HepG2 (cell line): ENCODE results near the gene NRN1L. TPM values are rescaled to one million over a fixed set of nuclear protein-coding genes. Genes with fewer than 3 reads are reported as not detected.

ENCODE experiments used
- ATF1 ChIP-seq: IDR thresholded peaks from 2 replicates; pipeline ENCODE4 v1.6.1; 2016; ENCODE audit warnings: mild to moderate bottlenecking, control low read depth
- HHEX ChIP-seq: IDR thresholded peaks from 2 replicates; pipeline ENCODE4 v1.6.1; 2016; ENCODE audit warnings: control low read depth
- HOXA9 ChIP-seq: sonication (generic); formaldehyde crosslinking; IDR thresholded peaks from 2 replicates; pipeline ENCODE4 v1.8.1; 2022; ENCODE audit warnings: missing genetic modification reagents, mild to moderate bottlenecking, moderate library complexity, borderline replicate concordance
- MEF2D ChIP-seq: sonication (generic); formaldehyde crosslinking; IDR thresholded peaks from 2 replicates; pipeline ENCODE4 v1.5.1; 2020; ENCODE audit warnings: mild to moderate bottlenecking, missing genetic modification reagents
- MEIS2 ChIP-seq: sonication (generic); formaldehyde crosslinking; IDR thresholded peaks from 2 replicates; pipeline ENCODE4 v1.9.0; 2021; ENCODE audit warnings: mild to moderate bottlenecking, missing genetic modification reagents
- NCOA2 ChIP-seq: sonication (generic); formaldehyde crosslinking; IDR thresholded peaks from 2 replicates; pipeline ENCODE4 v1.8.0; 2022; ENCODE audit warnings: inconsistent platforms
- POLR2AphosphoS2 ChIP-seq: IDR thresholded peaks from 2 replicates; pipeline ENCODE4 v1.6.1; 2011; ENCODE audit warnings: low read depth, low read length, improper control_type of control experiment
- RXRA ChIP-seq: sonication (generic); formaldehyde crosslinking; IDR thresholded peaks from 2 replicates; pipeline ENCODE4 v1.5.1; 2020; ENCODE audit warnings: missing genetic modification reagents
- SMARCE1 ChIP-seq: fragments of 450-650 bp; IDR thresholded peaks from 2 replicates; pipeline ENCODE4 v1.6.1; 2017; ENCODE audit warnings: borderline replicate concordance
- TCF12 ChIP-seq, 2 experiments: fragments of 450-650 bp in 1 of 2; sonication (generic) in 1 of 2; formaldehyde crosslinking in 1 of 2; IDR thresholded peaks; 2 replicates each; pipeline versions ENCODE4 v1.6.1 to v1.8.0; 2017 to 2022; ENCODE audit warnings: antibody characterized with exemption in 1 of 2, mild to moderate bottlenecking in 1 of 2, missing genetic modification reagents in 1 of 2, moderate library complexity in 1 of 2
- WIZ ChIP-seq: sonication (generic); formaldehyde crosslinking; IDR thresholded peaks from 2 replicates; pipeline ENCODE4 v1.5.1; 2020; ENCODE audit warnings: mild to moderate bottlenecking, missing genetic modification reagents
- ZEB1 ChIP-seq: IDR thresholded peaks from 2 replicates; pipeline ENCODE4 v1.6.1; 2012; ENCODE audit warnings: mild to moderate bottlenecking, low read depth, inconsistent platforms; ENCODE audit not compliant: insufficient replicate concordance
- ZNF143 ChIP-seq: sonication (generic); formaldehyde crosslinking; IDR thresholded peaks from 2 replicates; pipeline ENCODE4 v1.4.0; 2020; ENCODE audit warnings: missing genetic modification reagents
- ZNF251 ChIP-seq: sonication (generic); formaldehyde crosslinking; IDR thresholded peaks from 2 replicates; pipeline ENCODE4 v1.9.0; 2021; ENCODE audit warnings: mild to moderate bottlenecking, missing genetic modification reagents
- ZNF350 ChIP-seq: sonication (generic); formaldehyde crosslinking; IDR thresholded peaks from 2 replicates; pipeline ENCODE4 v1.4.0; 2020; ENCODE audit warnings: mild to moderate bottlenecking, low read depth, missing genetic modification reagents, borderline replicate concordance
- ZNF577 ChIP-seq: sonication (generic); formaldehyde crosslinking; IDR thresholded peaks from 2 replicates; pipeline ENCODE4 v1.4.0; 2020; ENCODE audit warnings: mild to moderate bottlenecking, low read depth, missing genetic modification reagents, borderline replicate concordance
- ZNF597 ChIP-seq: sonication (generic); formaldehyde crosslinking; IDR thresholded peaks from 2 replicates; pipeline ENCODE4 v1.5.0; 2020; ENCODE audit warnings: missing genetic modification reagents
- ZNF607 ChIP-seq: sonication (generic); formaldehyde crosslinking; IDR thresholded peaks from 2 replicates; pipeline ENCODE4 v1.5.1; 2020; ENCODE audit warnings: missing genetic modification reagents, mild to moderate bottlenecking, borderline replicate concordance
- ZNF761 ChIP-seq: sonication (generic); formaldehyde crosslinking; conservative IDR thresholded peaks from 2 replicates; pipeline ENCODE4 v1.4.0; 2020; ENCODE audit warnings: mild to moderate bottlenecking, missing genetic modification reagents
- polyA plus RNA-seq, 8 experiments: library from polyadenylated mRNA; depleted of rRNA in 3 of 8; stranded (reverse) in 7 of 8; unstranded in 1 of 8; fragments of >200 nt; fragmentation: Illumina TruSeq in 4 of 8; extraction: Trizol in 4 of 8; gene quantifications; 2 replicates each; pipeline versions ENCODE4 v1.2.1 to v1.2.3, GENCODE V29; 2011 to 2016; ENCODE audit warnings: low read depth in 4 of 8, missing spikeins in 1 of 8, mixed read lengths in 1 of 8; ENCODE audit not compliant: insufficient read depth in 1 of 8
- total RNA-seq, 5 experiments: library from RNA; depleted of rRNA; stranded (reverse); fragments of >200 nt; fragmentation: Illumina TruSeq; extraction: Trizol; gene quantifications; 2 replicates each; pipeline ENCODE4 v1.2.3, GENCODE V29; 2016; ENCODE audit warnings: low read depth in 1 of 5
- TF ChIP-seq, protein P1 (sequence below): sonication (generic); formaldehyde crosslinking; IDR thresholded peaks from 2 replicates; pipeline ENCODE4 v1.4.0; 2020; ENCODE audit warnings: missing genetic modification reagents, borderline replicate concordance
- TF ChIP-seq, protein P2 (sequence below): sonication (generic); formaldehyde crosslinking; IDR thresholded peaks from 2 replicates; pipeline ENCODE4 v1.4.0; 2020; ENCODE audit warnings: missing genetic modification reagents, borderline replicate concordance

The NRN1L gene
- total and polyA plus RNA-seq, 2 of the 13 experiments (the other 11 are each of a cell fraction or from before 2014, with no cell fraction given): 0.53 to 1.2 TPM

DNA sequence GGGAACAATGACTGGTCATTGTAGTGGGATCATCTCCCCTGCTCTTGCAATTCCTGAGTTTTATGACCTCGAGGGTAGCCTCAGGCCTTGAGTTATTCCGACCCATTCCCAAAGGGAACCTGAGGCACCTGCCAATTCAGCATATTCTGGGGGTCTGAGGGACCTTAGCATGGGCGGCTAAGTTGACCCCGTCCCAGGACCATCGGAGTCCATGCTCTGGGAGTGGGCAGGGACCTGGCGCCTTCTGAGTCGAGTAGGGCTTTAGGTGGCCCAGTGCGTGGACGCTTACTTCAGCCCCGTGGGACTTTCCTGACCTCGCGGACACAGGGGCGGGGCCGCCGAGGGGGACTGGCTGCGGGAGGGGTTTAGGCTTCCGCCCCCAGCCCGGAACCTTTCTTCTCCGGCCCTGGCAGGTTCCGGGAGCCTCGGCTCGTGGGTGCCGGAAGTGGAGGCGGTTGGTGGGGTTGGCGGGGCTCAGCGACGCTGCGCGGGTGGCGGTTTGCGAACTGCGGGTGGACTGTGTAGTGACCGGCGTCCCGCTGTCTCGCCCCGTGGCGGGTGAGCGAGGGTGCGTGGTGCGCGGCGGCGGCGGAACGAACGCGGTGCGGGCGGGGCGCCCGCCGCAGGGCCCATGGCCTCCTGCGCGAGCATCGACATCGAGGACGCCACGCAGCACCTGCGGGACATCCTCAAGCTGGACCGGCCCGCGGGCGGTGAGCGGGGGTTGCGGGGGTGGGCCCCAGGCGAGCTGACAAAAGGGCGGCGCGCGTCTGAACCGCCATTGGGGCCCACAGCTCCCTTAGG lies 11.9 kb upstream of the NRN1L start, which contains the start of gene EDC4 (continued):
- TF ChIP-seq TCF12 (IDR thresholded peaks at IDR 0.05) (no peak), TCF12 (CRISPR knock-in tag; IDR thresholded peaks at IDR 0.05) (no peak), ZNF350 (CRISPR knock-in tag) (peak; percentile 90), ZNF577 (no peak), HOXA9 (no peak), ZEB1 (peak; percentile 79), ATF1 (CRISPR knock-in tag) (no peak), MEIS2 (peak; percentile 67), ZNF607 (CRISPR knock-in tag) (peak; percentile 96), ZNF143 (CRISPR knock-in tag) (peak; percentile 76), WIZ (no peak; the same call in 1 of the 2 replicates), NCOA2 (CRISPR knock-in tag) (peak; percentile 72), RXRA (CRISPR knock-in tag) (peak; percentile 71; the same call in 1 of the 2 replicates), MEF2D (peak; percentile 82), ZNF597 (CRISPR knock-in tag) (no peak), SMARCE1 (no peak), HHEX (CRISPR knock-in tag) (peak; percentile 29; the same call in 1 of the 2 replicates), POLR2AphosphoS2 (peak; percentile 20; the same call in 1 of the 2 replicates), ZNF251 (CRISPR knock-in tag) (no peak), ZNF761 (peak; percentile 93; the same call in 1 of the 2 replicates)
- TF ChIP-seq, protein P1, sequence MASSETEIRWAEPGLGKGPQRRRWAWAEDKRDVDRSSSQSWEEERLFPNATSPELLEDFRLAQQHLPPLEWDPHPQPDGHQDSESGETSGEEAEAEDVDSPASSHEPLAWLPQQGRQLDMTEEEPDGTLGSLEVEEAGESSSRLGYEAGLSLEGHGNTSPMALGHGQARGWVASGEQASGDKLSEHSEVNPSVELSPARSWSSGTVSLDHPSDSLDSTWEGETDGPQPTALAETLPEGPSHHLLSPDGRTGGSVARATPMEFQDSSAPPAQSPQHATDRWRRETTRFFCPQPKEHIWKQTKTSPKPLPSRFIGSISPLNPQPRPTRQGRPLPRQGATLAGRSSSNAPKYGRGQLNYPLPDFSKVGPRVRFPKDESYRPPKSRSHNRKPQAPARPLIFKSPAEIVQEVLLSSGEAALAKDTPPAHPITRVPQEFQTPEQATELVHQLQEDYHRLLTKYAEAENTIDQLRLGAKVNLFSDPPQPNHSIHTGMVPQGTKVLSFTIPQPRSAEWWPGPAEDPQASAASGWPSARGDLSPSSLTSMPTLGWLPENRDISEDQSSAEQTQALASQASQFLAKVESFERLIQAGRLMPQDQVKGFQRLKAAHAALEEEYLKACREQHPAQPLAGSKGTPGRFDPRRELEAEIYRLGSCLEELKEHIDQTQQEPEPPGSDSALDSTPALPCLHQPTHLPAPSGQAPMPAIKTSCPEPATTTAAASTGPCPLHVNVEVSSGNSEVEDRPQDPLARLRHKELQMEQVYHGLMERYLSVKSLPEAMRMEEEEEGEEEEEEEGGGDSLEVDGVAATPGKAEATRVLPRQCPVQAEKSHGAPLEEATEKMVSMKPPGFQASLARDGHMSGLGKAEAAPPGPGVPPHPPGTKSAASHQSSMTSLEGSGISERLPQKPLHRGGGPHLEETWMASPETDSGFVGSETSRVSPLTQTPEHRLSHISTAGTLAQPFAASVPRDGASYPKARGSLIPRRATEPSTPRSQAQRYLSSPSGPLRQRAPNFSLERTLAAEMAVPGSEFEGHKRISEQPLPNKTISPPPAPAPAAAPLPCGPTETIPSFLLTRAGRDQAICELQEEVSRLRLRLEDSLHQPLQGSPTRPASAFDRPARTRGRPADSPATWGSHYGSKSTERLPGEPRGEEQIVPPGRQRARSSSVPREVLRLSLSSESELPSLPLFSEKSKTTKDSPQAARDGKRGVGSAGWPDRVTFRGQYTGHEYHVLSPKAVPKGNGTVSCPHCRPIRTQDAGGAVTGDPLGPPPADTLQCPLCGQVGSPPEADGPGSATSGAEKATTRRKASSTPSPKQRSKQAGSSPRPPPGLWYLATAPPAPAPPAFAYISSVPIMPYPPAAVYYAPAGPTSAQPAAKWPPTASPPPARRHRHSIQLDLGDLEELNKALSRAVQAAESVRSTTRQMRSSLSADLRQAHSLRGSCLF (CRISPR knock-in tag): no peak
- TF ChIP-seq, protein P2, sequence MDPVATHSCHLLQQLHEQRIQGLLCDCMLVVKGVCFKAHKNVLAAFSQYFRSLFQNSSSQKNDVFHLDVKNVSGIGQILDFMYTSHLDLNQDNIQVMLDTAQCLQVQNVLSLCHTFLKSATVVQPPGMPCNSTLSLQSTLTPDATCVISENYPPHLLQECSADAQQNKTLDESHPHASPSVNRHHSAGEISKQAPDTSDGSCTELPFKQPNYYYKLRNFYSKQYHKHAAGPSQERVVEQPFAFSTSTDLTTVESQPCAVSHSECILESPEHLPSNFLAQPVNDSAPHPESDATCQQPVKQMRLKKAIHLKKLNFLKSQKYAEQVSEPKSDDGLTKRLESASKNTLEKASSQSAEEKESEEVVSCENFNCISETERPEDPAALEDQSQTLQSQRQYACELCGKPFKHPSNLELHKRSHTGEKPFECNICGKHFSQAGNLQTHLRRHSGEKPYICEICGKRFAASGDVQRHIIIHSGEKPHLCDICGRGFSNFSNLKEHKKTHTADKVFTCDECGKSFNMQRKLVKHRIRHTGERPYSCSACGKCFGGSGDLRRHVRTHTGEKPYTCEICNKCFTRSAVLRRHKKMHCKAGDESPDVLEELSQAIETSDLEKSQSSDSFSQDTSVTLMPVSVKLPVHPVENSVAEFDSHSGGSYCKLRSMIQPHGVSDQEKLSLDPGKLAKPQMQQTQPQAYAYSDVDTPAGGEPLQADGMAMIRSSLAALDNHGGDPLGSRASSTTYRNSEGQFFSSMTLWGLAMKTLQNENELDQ (CRISPR knock-in tag): no peak
